DND-41 (cell line): ENCODE measurements around the gene DOC2B.

Source experiments
- ATAC-seq: fragments of 200-7000 bp; cut with Tn5 transposase; 3 replicates; pipeline ENCODE4 v1.9.1; 2021; ENCODE audit warnings: low read depth; ENCODE audit not compliant: insufficient read depth
- DNase-seq: peaks from one replicate; pipeline ENCODE4 v3.0.0-alpha.2; 2020
- H2AFZ ChIP-seq: 2 replicates; pipeline ENCODE4 v1.6.0; 2012; ENCODE audit warnings: low read depth, low read length
- H3K27ac ChIP-seq: 2 replicates; pipeline ENCODE4 v1.5.1; 2012; ENCODE audit warnings: low read length, inconsistent platforms
- H3K27me3 ChIP-seq: fragments of 200-600 bp; sonication (generic); 2 replicates; pipeline ENCODE4 v1.6.0; 2012; ENCODE audit warnings: low read length, mild to moderate bottlenecking, inconsistent platforms; ENCODE audit not compliant: insufficient read depth, poor library complexity
- H3K36me3 ChIP-seq: 2 replicates; pipeline ENCODE4 v1.5.1; 2012; ENCODE audit warnings: low read length, inconsistent platforms; ENCODE audit not compliant: insufficient read depth
- H3K4me1 ChIP-seq: 2 replicates; pipeline ENCODE4 v1.5.1; 2012; ENCODE audit warnings: mild to moderate bottlenecking, low read length; ENCODE audit not compliant: insufficient read depth
- H3K4me2 ChIP-seq: 2 replicates; pipeline ENCODE4 v1.6.0; 2012; ENCODE audit warnings: mild to moderate bottlenecking, moderate library complexity, low read length, inconsistent platforms; ENCODE audit not compliant: insufficient read depth
- H3K4me3 ChIP-seq, 2 experiments: fragments of 200-600 bp in 1 of 2; shearing (Covaris generic) in 1 of 2; 2 replicates each; pipeline ENCODE4 v1.5.1; 2012 to 2016; ENCODE audit warnings: inconsistent platforms in 2 of 2, low read length in 2 of 2, mild to moderate bottlenecking in 2 of 2, low read depth in 1 of 2, moderate library complexity in 1 of 2
- H3K79me2 ChIP-seq: 2 replicates; pipeline ENCODE4 v1.6.0; 2012; ENCODE audit warnings: low read length, inconsistent platforms; ENCODE audit not compliant: insufficient read depth
- H3K9ac ChIP-seq: 2 replicates; pipeline ENCODE4 v1.6.0; 2012; ENCODE audit warnings: low read depth, mild to moderate bottlenecking, inconsistent platforms, low read length, moderate library complexity
- H3K9me3 ChIP-seq: 2 replicates; pipeline ENCODE4 v1.5.1; 2012; ENCODE audit warnings: low read length, moderate library complexity, mild to moderate bottlenecking, inconsistent platforms; ENCODE audit not compliant: insufficient read depth, severe bottlenecking
- H4K20me1 ChIP-seq: 2 replicates; pipeline ENCODE4 v1.6.0; 2012; ENCODE audit warnings: low read length; ENCODE audit not compliant: insufficient read depth
- CTCF ChIP-seq: IDR thresholded peaks from 2 replicates; pipeline ENCODE4 v1.5.1; 2012; ENCODE audit warnings: borderline replicate concordance, low read length, moderate library complexity, mild to moderate bottlenecking; ENCODE audit not compliant: poor library complexity, severe bottlenecking; ENCODE audit errors: extremely low read depth
- EZH2 ChIP-seq: IDR thresholded peaks from 3 replicates; pipeline ENCODE4 v1.6.1; 2012; ENCODE audit warnings: borderline replicate concordance, low read depth, mild to moderate bottlenecking, moderate library complexity, low read length, inconsistent platforms; ENCODE audit not compliant: severe bottlenecking

The DOC2B gene

GRCh38 chr17:159609-160008 is 21.8 kb downstream of the DOC2B start:
- Histone ChIP-seq H3K79me2 (no peaks in the 10 kb centered on the region), H3K27me3 (no peaks in the 10 kb centered on the region), H3K27ac (no peak overlapping the region), H3K36me3 (no peaks in the 10 kb centered on the region), H3K4me3 (no peak overlapping the region), H4K20me1 (no peaks in the 10 kb centered on the region; the same call in 1 of the 2 replicates), H2AFZ (no peak overlapping the region), H3K4me1 (no peaks in the 10 kb centered on the region), H3K9me3 (no peaks in the 10 kb centered on the region), H3K4me2 (no peak overlapping the region), H3K9ac (no peak overlapping the region)
- TF ChIP-seq CTCF (no peak), EZH2 (no peak)
- ATAC-seq (no peak), DNase-seq (no peak)

GRCh38 chr17:158379-158778 is 23.1 kb downstream of the DOC2B start:
- no peak overlapping the region for H3K27ac ChIP-seq

GRCh38 chr17:157901-158300 is 23.5 kb downstream of the DOC2B start:
- ATAC-seq = no peak
- no peak overlapping the region for H3K4me2 ChIP-seq
- H3K27ac ChIP-seq = no peak overlapping the region
- H4K20me1 ChIP-seq = no peaks in the 10 kb centered on the region; the same call in 1 of the 2 replicates
- H3K79me2 ChIP-seq = no peaks in the 10 kb centered on the region
- TF ChIP-seq EZH2 (no peak), CTCF (no peak)
- no peaks in the 10 kb centered on the region for H3K36me3 ChIP-seq
- no peak overlapping the region for H3K4me3 ChIP-seq
- H2AFZ ChIP-seq = no peak overlapping the region
- no peak overlapping the region for H3K9ac ChIP-seq
- H3K4me1 ChIP-seq = no peaks in the 10 kb centered on the region
- no peaks in the 10 kb centered on the region for H3K9me3 ChIP-seq
- no peak for DNase-seq
- no peaks in the 10 kb centered on the region for H3K27me3 ChIP-seq

More at GRCh38 chr17:158379-158778, 23.1 kb downstream of the DOC2B start:
- Histone ChIP-seq H2AFZ (no peak overlapping the region), H3K4me2 (no peak overlapping the region), H3K36me3 (no peaks in the 10 kb centered on the region), H3K27me3 (no peaks in the 10 kb centered on the region), H3K79me2 (no peaks in the 10 kb centered on the region), H3K4me1 (no peaks in the 10 kb centered on the region), H3K4me3 (no peak overlapping the region), H4K20me1 (no peaks in the 10 kb centered on the region; the same call in 1 of the 2 replicates), H3K9ac (no peak overlapping the region), H3K9me3 (no peaks in the 10 kb centered on the region)
- TF ChIP-seq CTCF (no peak), EZH2 (no peak)
- ATAC-seq = no peak
- DNase-seq = no peak

- Histone ChIP-seq H3K36me3 (no peaks in the 10 kb centered on the region), H4K20me1 (no peaks in the 10 kb centered on the region; the same call in 1 of the 2 replicates), H3K27ac (no peak overlapping the region), H3K4me2 (no peak overlapping the region), H3K4me1 (no peaks in the 10 kb centered on the region), H3K27me3 (no peaks in the 10 kb centered on the region), H3K4me3 (no peak overlapping the region), H3K9ac (no peak overlapping the region), H2AFZ (no peak overlapping the region), H3K79me2 (no peaks in the 10 kb centered on the region), H3K9me3 (no peaks in the 10 kb centered on the region)
- DNase-seq (no peak), ATAC-seq (no peak)
- TF ChIP-seq CTCF = no peak
- no peak for TF ChIP-seq EZH2
Observed at GRCh38 chr17:156946-157345, 24.5 kb downstream of the DOC2B start.
